ENCODE measurements around the gene PFKL.
"Not testable (repeated sequence)": the region's sequence is repeated elsewhere in the genome, so short reads cannot be mapped to it uniquely, and the experiment has no call there.

PFKL gene

DNA sequence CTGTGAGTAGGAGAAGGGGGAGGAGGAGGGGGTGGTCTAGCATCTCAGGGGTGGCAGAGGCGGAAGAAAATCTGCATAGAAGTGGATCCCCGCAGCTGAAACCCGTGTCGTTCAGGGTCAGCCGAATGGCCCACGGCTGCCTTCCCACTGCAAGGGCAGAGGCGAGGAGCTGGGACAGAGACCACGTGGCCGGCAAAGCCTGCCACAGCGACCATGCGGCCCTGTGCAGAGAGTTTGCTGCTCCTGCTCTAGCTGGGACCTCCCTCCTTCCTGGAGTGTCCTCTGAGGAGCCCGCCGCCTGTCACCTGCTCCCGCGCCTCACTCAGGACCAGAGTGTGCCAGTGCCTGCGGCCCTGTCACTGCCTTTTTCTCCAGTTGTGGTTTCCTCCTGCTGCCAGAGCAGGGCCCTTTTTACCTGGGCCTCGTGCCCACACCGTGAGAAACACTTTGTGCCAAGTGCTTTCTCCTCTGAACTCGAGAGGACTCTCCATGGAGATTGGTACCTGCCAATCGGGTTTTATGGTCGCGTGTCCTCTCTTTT, 48.1 kb downstream of the PFKL start:
- DNase-seq = peak; percentile 99

DNA sequence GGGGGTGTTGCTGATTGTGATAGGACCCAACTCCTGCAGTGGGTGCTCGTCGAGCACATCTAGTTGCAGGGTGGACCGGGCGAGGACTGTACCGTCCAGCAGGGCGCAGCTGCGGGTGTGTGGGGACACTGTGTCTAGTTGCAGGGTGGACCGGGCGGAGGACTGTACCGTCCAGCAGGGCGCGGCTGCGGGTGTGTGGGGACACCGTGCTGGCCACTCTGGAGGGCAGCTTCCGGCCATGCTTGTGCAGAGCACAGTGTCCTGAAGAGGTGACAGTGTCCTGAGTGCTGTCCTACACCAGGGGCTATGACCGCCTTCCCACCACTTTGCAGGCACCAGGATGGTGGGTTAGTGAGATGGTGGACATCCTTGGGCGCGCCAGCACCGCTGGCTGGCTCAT, 49.0 kb downstream of the PFKL start:
- DNase-seq = no peak

DNA sequence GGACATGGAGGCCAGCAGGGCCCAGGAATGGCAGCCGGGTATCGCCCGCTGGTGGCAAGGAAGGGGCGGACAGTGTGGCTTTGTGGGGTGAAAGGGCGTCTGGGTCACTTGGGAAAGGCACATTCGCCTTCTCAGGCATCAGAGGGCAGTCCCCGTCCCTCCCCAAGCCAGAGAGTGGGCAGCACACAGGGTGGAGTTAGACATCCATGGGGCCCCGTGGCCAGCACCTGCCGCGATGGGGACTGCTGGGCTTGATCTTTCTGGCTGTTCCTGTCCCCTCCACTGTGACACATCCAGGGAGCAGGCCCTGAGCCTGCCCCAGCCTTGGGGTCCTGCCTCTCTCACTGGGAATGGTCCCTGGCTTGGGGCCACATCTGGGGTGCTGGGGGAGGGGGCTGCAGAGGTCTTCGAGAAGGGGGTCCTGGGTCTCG, 49.6 kb downstream of the PFKL start:
- DNase-seq = no peak

DNA sequence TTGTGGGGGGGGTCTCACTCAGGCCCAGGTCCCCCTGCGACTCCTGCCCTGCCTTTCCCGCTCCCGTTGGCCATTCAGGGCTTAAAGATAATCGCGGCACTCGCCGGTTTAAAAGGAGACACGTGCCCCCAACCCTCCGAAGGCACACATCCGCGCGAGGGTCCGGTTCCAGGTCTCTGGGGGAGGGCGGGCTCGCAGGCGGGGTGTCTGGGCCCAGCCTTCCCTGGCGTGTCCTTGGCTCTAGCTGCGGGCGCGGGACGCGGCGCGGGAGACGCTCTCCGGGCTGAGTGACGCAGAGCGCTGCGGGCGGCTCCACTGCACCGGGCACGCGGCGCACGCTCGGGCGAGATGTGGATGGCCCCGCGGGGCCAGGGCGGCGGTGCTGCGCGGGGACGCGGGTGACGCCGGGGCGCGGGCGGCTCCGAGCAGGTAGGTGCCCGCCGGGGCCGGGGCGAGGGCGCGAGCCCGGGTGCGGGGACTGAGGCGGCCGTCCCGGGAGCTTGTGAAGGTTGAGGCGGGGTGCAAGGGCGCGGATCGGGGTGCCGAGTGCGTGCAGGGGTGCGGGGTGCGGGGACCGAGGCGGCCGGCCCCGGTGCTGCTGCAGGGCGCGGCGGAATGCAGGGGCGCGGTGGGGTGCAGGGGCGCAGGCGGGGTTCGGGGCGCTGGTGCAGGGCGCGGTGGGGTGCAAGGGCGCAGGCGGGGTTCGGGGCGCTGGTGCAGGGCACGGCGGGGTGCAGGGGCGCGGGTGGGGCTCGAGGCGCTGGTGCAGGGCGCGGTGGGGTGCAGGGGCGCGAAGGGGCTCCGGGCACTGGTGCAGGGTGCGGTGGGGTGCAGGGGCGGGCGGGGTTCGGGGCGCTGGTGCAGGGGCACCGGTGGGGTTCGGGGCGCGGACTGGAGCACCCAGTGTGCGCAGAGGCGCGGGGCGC, 50.3 kb downstream of the PFKL start:
- DNase-seq = no peak

DNA sequence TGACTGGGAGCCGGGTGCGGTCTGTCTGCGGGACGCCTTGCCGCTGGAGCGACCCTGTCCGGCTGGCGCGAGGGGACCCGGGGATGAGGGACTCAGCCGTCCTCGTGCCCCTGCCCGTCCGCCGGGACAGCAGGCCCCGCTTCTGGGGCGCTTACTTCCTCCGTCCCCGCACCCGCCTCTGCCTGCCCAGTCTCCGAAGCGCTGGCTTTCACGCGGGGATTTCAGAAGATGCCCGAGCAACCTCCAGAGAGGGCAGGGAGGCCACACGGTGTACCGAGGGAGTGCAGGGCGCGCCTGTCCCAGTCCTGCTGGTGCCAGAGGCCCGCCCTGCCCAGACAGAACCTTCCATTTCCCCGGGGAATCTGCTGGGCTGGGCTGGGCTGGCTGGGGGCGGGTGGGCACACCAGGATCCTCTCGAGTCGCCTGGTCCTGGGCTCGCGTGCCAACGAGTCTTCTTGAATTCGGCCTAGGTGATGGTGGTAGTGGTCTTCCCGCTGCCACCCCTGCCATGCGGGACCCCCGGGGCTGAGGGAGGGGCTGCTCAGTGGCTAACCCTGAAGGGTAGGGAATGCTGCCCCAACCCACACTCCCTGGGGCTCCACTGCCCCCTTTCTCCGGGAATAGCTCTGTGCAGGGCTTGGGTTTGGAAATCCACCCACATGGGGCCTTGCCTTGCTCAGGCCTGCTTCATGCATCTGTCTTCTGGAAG, 51.1 kb downstream of the PFKL start:
- DNase-seq = no peak

DNA sequence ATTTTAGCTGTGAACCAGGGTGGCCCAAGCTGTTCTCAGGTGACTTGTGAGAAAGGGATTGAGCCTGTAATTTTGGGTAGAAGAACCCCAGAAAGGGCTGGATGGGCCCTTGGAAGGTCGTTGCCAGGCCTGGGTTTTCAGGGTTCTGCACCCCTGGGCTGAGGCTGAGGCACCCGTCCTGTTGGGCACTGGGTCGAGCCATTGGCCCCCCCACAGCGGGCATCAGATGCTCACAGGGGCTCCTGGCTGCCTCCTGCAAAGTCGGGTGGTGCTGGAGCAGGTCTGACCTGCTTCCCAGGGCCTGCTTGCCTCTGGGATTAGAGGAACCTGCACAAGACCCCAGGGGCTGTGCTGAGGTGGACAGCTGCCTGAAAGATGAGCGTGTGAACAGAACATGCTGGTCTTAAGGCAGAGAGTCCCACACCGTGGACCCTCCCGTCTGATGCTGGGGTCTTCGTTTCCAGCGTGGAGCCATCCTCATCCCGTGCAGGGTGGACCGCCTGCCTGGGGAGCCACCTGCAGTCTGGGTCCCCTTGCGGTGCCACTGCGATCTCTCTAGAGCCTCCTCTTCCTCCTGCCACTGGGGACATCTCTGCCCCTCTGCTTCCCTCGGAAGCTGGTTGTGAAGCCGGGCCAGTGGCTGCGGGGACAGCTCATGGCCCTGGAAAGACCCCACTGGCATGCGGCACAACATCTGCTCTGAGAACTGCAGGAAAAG, 51.8 kb downstream of the PFKL start:
- no peak for DNase-seq

DNA sequence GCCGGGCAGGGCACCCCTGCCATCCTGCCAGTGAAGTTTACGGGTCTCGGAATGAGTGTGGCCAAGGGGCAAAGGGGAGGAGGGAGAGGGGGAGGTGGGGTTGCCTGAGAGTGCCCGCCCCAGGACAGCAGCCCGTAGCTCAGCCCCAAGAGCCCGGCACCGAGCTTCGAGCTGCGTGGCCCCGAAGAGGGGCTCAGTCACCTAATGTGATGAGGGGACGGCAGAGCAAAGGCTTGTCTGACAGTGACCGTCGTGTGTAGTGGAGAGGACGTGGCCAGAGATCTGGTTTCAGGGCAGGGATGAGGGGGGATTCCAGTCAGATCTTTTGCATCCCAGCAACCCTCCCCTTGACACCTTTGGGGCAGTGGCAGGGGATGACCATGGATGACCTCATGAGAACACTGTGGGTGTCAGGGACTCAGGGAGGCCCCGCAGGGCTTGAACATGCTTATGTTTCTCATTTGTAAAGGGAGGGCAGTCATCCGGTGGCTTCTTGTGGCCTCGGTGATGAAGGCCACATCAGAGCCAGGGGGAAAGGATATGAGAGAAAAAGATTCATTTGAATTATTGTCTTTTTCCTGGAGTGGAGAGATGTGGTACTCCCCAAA, 52.5 kb downstream of the PFKL start:
- DNase-seq = no peak

DNA sequence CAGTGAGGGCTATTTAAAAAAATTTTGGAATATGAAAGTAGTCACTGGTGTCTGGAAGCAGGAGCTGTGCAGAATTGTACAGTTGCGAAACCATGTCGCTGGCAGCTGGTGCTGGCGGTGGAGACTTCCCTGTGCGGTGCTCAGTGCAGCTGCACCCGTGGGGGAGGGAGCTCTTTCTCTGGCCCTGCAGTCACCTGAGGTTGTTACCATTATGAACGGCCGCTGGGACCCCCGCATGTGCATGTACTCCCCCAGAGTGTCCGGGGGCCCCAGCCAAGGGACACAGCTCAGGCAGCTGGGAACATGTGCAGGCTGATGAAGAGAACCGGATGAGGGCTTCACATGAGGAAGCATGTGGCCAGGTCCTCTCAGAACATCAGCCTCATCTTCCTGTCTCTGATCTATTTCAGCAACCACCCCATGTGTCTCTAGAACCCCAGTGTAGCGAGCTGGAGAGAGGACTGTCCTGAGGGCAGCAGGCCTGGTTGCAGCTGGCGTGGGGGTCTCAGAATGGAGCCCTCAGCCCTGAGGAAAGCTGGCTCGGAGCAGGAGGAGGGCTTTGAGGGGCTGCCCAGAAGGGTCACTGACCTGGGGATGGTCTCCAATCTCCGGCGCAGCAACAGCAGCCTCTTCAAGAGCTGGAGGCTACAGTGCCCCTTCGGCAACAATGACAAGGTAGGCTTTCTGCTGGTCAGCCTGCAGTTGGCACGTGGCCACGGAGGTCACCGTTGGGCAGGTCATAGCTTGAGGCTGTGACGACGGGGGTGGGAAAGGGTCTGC, 53.5 kb downstream of the PFKL start, which contains the start of gene TRPM2:
Gene TRPM2 (plus strand): TSS at position 431 of the 780 bp plus-strand sequence. CDS start 80 bp downstream, at position 511.
- DNase-seq = no peak

DNA sequence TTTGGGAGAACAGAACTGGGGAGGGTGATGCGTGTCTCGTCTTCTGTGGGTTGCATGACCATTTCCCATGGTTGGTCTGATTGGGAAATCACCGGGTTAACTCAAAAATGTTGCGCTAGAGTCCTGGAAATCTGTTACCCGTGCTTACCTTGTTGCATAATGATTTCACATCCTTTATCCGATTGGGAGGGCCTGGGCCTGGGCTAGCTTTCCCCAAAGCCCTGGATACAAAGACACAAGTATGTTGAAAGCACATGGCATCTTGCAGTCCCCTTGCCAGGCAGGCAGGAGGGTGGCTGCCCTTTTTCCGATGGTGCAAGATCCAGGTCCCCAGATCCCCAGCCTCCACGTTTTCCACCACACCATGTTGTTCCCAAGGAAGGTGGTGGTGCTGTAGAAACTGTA, 54.1 kb downstream of the PFKL start:
- no peak for DNase-seq

DNA sequence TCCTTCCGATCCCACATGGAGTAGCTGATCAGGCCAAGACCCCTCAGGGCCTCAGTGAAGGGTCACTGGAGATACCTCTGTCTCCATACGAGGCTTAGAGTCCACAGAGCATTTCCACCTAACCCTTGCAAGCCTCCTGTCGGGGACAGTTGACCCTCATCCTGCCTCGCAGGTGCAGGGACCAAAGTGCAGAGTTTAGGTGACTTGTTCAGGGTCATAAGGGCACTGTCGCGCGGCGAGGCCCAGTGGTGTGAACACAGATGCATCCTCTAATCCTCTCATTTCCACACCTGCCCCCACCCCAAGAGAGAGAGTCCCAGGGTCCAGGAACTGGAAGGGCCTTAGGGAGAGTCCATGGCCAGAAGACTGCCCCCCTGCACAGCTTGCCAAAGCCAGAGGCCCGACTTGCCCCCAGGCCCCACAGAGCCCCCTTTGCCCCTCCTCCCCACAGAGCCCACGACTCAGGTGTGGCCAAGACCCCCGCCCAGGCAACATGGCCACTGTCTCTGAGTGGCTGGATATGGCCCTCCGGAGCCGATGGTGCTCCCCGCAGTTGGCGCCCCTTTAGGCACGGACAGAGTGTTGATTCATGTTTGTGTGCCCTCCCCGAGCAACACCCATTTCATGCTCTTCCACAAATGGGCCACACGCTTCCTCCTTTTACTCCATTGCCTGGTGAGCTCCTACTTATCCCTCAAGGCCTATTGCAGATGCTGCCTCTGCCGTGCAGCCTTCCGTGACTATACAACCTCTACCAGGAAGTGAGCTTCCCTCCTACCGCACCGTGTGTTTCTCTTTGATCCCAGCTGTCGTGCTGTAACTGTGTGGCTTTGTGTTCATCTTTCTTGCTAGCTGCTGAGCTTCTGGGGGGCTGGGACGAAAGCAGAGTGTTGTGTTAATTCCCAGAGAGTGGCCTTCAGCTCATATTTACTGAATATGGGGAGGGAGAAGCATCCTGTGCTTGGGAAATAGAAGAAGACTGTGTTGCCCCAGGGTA, 55.2 kb downstream of the PFKL start:
- DNase-seq = no peak

DNA sequence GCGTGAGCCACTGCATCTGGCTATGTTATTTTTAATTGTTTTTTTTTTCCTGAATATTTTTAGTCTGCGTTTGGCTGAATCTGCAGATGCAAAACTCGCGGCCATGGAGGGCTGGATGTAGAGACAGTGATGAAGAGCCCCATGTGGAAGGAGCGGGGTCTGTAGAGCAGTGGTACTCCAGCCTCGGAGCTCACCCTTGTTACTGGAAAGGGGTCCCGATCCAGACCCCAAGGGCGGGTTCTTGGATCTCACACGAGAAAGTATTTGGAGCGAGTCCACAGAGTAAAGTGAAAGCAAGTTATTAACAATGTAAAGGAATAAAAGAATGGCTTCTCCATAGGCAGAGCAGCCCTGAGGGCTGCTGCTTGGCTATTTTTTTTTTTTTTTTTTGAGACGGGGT, 56.3 kb downstream of the PFKL start:
- DNase-seq = no peak

DNA sequence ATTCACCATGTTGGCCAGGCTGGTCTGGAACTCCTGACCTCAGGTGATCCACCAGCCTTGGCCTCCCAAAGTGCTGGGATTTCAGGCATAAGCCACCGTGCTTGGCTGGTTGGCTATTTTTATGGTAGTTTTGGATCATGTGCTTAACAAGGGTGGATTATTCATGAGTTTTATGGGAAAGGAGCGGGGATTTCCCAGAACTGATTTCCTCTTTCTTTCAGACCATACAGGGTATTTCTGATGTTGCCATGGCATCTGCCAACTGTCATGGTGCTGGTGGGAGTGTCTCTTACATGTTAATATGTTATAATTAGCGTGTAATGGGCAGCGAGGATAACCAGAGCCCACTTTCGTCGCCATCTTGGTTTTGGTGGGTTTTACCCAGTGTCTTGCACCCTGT, 56.8 kb downstream of the PFKL start:
- DNase-seq = no peak

DNA sequence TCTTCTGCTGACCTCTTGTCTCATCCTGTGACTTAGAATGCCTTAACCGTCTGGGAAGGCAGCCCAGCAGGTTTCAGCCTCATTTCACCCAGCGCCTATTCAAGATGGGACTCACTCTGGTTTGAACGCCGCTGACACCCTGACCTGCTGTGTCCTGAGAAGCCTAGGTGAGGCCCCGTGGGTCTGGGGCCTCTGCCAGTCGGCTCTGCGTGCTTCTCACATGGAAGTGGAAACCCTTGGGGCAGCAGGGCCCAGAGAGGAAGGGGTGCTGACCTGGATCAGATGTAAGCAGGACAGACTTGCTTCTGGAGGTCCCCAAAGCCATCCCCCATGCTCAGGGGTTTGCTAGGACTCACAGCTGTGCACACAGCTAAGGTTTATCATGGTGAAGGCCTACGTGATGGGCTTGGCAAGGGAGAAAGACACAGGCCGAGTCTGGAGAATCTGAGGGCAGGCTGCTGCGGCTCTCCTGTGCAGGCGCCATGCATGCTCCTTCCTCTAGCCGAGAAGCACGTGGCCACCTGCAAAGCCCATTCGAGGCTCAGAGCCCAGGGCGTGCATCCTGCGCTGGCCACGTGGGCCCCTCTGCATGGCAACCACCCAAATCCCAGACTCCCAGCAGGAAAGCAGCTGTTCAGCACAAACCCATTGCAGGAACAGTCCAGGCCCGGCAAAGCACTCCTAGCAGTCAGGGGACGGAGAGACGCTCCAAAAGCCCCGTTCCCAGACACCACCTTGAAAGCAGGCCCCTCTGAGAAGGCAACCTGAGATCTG, 57.4 kb downstream of the PFKL start:
- DNase-seq = no peak

DNA sequence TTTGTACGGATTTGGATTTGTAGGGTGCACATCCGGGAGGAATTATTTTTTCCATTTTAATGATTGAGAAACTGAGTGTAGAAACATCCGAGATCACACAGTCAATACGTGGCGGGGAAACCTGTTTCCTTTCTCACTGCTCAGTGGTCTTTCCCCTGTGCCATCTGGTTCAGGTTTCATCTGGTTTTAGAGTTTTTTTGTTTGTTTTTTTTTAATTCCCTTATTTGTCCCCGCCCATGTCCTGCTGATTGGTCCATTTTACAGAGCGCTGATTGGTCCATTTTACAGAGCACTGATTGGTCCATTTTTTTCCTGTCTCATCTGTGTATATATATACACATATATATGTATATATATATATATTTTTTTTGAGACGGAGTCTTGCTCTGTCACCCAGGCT, 59.5 kb downstream of the PFKL start:
- DNase-seq = no peak

DNA sequence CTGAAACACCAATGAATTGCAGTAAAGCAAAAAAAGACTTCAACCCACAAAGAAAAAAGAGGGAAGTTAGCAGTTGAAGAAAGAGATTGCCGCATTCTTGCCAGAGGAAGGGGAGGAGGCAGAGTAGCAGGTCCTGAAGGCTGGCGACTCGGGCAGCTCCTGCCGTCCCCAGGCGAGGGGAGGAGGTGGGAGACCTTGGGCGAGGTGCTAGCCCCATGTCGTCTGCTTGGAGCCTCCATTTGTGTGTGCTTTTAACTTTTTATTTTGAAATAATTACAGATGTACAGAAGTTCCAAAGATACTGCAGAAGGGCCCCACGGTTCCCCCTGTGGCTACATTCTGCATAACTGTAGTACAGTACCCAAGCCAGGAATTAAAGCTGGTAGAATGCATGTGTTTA, 60.3 kb downstream of the PFKL start:
- no peak for DNase-seq

DNA sequence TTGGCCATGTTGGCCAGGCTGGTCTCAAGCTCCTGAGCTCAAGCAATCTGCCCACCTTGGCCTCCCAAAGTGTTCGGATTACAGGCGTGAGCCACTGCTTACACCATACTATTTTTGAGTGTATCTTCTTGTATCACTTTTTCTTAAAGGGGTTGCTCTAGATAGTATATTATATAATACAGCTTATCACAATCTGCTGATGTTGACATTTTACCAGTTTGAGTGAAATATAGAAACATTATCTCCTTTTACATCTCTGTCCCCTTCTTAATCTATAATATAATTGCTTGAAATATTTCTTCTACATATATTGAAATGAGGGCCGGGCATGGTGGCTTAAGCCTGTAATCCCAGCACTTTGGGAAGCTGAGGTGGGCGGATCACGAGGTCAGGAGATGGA, 62.0 kb downstream of the PFKL start:
- not testable (repeated sequence) for DNase-seq

DNA sequence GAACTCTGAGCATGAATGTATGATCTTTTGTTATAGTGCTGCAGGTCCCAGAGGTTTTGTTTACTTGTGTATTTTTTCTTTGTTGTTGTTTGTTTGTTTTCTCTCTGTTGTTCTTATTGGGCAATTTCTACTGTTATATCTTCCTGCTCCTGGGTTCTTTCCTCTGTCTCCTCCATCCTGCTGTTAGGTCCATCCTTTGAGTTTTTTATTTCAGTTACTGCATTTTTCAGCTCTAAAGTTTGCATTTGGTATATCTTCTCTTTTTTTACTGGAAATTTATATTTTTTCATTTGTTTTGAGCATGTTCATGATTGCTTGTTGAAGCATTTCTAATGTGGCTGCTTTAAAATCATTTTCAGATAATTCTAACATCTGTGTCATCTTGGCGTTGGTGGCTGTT, 63.4 kb downstream of the PFKL start:
- DNase-seq = no peak

DNA sequence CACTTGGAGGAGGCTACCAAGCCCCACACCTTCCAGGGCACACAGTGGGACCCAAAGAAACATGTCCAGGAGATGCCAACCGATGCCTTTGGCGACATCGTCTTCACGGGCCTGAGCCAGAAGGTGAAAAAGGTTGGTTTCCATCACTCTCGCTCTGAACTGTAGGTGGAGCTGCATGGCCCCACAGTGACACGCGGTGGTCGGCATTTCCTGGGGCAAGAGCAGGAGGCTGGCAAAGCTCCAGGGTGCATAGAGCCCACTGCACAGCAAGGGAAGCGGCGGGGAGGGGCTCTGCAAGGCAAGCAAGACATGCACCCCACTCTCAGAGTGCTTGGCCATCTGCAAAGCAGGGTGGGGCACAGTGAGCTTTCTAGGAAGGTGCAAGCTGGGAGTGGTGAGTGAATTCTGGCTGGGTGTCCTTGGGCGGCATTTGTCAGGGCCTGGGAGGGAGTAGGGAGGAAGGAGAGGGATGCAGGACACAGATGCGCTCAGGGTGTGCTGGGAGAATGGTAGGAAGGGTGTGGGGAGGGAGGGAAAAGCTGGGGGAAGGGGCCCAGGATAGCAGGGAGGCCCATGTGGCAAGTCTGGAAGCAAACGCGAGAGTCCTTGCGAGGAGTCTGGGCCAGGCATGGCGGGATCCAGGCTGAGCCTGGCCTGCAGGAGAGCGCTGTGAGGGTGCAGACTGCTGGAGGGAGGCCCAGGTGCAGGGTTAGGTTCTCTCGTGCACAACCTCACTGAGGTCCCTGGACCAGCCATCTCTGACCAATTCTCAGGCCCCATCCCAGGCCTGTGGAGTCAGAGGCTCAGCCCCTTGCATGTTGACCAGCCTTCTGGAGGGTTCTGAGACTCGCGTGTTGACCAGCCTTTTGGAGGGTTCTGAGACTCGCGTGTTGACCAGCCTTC, 64.5 kb downstream of the PFKL start:
- DNase-seq = no peak

All from DMS79 (cell line).